Measurements from ENCODE around the gene PLCD3. TPM values are rescaled to one million over a fixed set of nuclear protein-coding genes. Genes with fewer than 3 reads are reported as not detected.

PLCD3 gene
- total RNA-seq, 2 experiments from 2014 or later = 2.7 to 3.1 TPM

- ChIA-PET CTCF (interaction anchor here (5.6 kb wide), 1 partner anchor 12 kb away, joined by 26 read pairs; no protein-coding TSS in a partner anchor), POLR2A (interaction anchor here (1.0 kb wide), 1 partner anchor 24 kb away, joined by 3 read pairs; no protein-coding TSS in a partner anchor)
- Mint-ChIP-seq H3K4me1 (peaks cover 7% of the 10 kb centered on the region), H3K27ac (no peak overlapping the region), H3K36me3 (ENCODE audit: low read depth) (peaks cover 46% of the 10 kb centered on the region), H3K4me3 (no peak overlapping the region), H3K9me3 (no peaks in the 10 kb centered on the region), H3K27me3 (no peaks in the 10 kb centered on the region)
- no peak for DNase-seq
Measured at GRCh38 chr17:45086865-45087503, 45.3 kb downstream of the PLCD3 start.

- H3K4me3 Mint-ChIP-seq = no peak overlapping the region
- CTCF ChIA-PET = interaction anchor here (0.9 to 5.6 kb wide), 3 partner anchors 9 to 116 kb away, joined by 3 to 26 read pairs (median 6); no protein-coding TSS in a partner anchor
- H3K36me3 Mint-ChIP-seq (ENCODE audit: low read depth) = peaks cover 49% of the 10 kb centered on the region
- no peaks in the 10 kb centered on the region for H3K27me3 Mint-ChIP-seq
- H3K27ac Mint-ChIP-seq = no peak overlapping the region
- H3K9me3 Mint-ChIP-seq = no peaks in the 10 kb centered on the region
- DNase-seq = no peak
- H3K4me1 Mint-ChIP-seq = peaks cover 7% of the 10 kb centered on the region
- POLR2A ChIA-PET = interaction anchor here (1.0 kb wide), 1 partner anchor 23 kb away, joined by 3 read pairs; no protein-coding TSS in a partner anchor
Measured at GRCh38 chr17:45086391-45086790, 45.9 kb downstream of the PLCD3 start.

- H3K36me3 Mint-ChIP-seq (ENCODE audit: low read depth) = peaks cover 29% of the 10 kb centered on the region
- DNase-seq = no peak
- no peak overlapping the region for H3K27ac Mint-ChIP-seq
- ChIA-PET CTCF (interaction anchor here (1.2 kb wide), 1 partner anchor 18 kb away, joined by 4 read pairs; no protein-coding TSS in a partner anchor), POLR2A (no interaction called here)
- H3K4me3 Mint-ChIP-seq = no peak overlapping the region
- no peaks in the 10 kb centered on the region for H3K27me3 Mint-ChIP-seq
- H3K4me1 Mint-ChIP-seq = peaks cover 15% of the 10 kb centered on the region
- H3K9me3 Mint-ChIP-seq = no peaks in the 10 kb centered on the region
Measured at GRCh38 chr17:45081047-45081703, 51.1 kb downstream of the PLCD3 start.

GRCh38 chr17:45077643-45078042 lies 54.7 kb downstream of the PLCD3 start:
- Mint-ChIP-seq H3K4me3 (no peak overlapping the region), H3K4me1 (peaks cover 26% of the 10 kb centered on the region), H3K27ac (no peak overlapping the region), H3K27me3 (no peaks in the 10 kb centered on the region), H3K36me3 (ENCODE audit: low read depth) (peaks cover 38% of the 10 kb centered on the region), H3K9me3 (no peaks in the 10 kb centered on the region)
- ChIA-PET POLR2A (interaction anchor here (1.7 kb wide), 1 partner anchor 9 kb away, joined by 10 read pairs; no protein-coding TSS in a partner anchor), CTCF (no interaction called here)
- DNase-seq = no peak

GRCh38 chr17:45073414-45074070 lies 58.8 kb downstream of the PLCD3 start:
- peaks cover 33% of the 10 kb centered on the region for H3K36me3 Mint-ChIP-seq (ENCODE audit: low read depth)
- ChIA-PET POLR2A (interaction anchor here (1.0 to 1.1 kb wide), 2 partner anchors 12 to 23 kb away, joined by 3 to 4 read pairs; partner anchors contain the start of gene NMT1), CTCF (no interaction called here)
- H3K4me3 Mint-ChIP-seq = no peak overlapping the region
- no peaks in the 10 kb centered on the region for H3K27me3 Mint-ChIP-seq
- peaks cover 28% of the 10 kb centered on the region for H3K4me1 Mint-ChIP-seq
- DNase-seq = no peak
- H3K9me3 Mint-ChIP-seq = no peaks in the 10 kb centered on the region
- H3K27ac Mint-ChIP-seq = no peak overlapping the region

GRCh38 chr17:45070809-45071208 lies 61.5 kb downstream of the PLCD3 start:
- H3K27me3 Mint-ChIP-seq = no peaks in the 10 kb centered on the region
- H3K9me3 Mint-ChIP-seq = no peaks in the 10 kb centered on the region
- peaks cover 39% of the 10 kb centered on the region for H3K36me3 Mint-ChIP-seq (ENCODE audit: low read depth)
- CTCF ChIA-PET = interaction anchor here (1.3 kb wide), 1 partner anchor 29 kb away, joined by 5 read pairs; no protein-coding TSS in a partner anchor
- no peak overlapping the region for H3K27ac Mint-ChIP-seq
- no peak for DNase-seq
- POLR2A ChIA-PET = interaction anchor here (1.7 kb wide), 1 partner anchor 9 kb away, joined by 17 read pairs; the partner anchor contains the start of gene NMT1
- H3K4me1 Mint-ChIP-seq = peaks cover 13% of the 10 kb centered on the region
- no peak overlapping the region for H3K4me3 Mint-ChIP-seq

- ChIA-PET POLR2A (no interaction called here), CTCF (no interaction called here)
- Mint-ChIP-seq H3K4me3 (no peak overlapping the region), H3K27me3 (no peaks in the 10 kb centered on the region), H3K27ac (no peak overlapping the region), H3K36me3 (ENCODE audit: low read depth) (peaks cover 39% of the 10 kb centered on the region), H3K4me1 (peaks cover 12% of the 10 kb centered on the region), H3K9me3 (no peaks in the 10 kb centered on the region)
- no peak for DNase-seq
Measured at GRCh38 chr17:45070001-45070400, 62.3 kb downstream of the PLCD3 start.

GRCh38 chr17:45067637-45068036 lies 64.7 kb downstream of the PLCD3 start:
- ChIA-PET POLR2A (interaction anchor here (1.7 to 2.2 kb wide), 2 partner anchors 9 to 17 kb away, joined by 4 to 10 read pairs; partner anchors contain the start of gene DCAKD), CTCF (interaction anchor here (0.8 kb wide), 1 partner anchor 68 kb away, joined by 4 read pairs; the partner anchor contains the start of gene ACBD4)
- no peak overlapping the region for H3K4me3 Mint-ChIP-seq
- no peaks in the 10 kb centered on the region for H3K9me3 Mint-ChIP-seq
- H3K27ac Mint-ChIP-seq = no peak overlapping the region
- H3K36me3 Mint-ChIP-seq (ENCODE audit: low read depth) = peaks cover 35% of the 10 kb centered on the region
- no peaks in the 10 kb centered on the region for H3K27me3 Mint-ChIP-seq
- DNase-seq = no peak
- H3K4me1 Mint-ChIP-seq = peaks cover 23% of the 10 kb centered on the region

- Mint-ChIP-seq H3K4me1 (peaks cover 45% of the 10 kb centered on the region), H3K4me3 (no peak overlapping the region), H3K27ac (no peak overlapping the region), H3K27me3 (no peaks in the 10 kb centered on the region), H3K36me3 (ENCODE audit: low read depth) (peaks cover 31% of the 10 kb centered on the region), H3K9me3 (no peaks in the 10 kb centered on the region)
- DNase-seq = no peak
- POLR2A ChIA-PET = interaction anchor here (0.6 to 6.6 kb wide), 5 partner anchors 13 to 87 kb away, joined by 3 to 159 read pairs (median 3); partner anchors contain the start of gene DCAKD
- CTCF ChIA-PET = interaction anchor here (1.1 to 3.8 kb wide), 2 partner anchors 14 to 72 kb away, joined by 9 to 23 read pairs; partner anchors contain the start of gene ACBD4
Measured at GRCh38 chr17:45063198-45063597, 69.1 kb downstream of the PLCD3 start.

- Mint-ChIP-seq H3K9me3 (no peaks in the 10 kb centered on the region), H3K36me3 (ENCODE audit: low read depth) (peaks cover 18% of the 10 kb centered on the region), H3K27me3 (no peaks in the 10 kb centered on the region), H3K4me1 (peaks cover 42% of the 10 kb centered on the region), H3K27ac (peak overlapping the region; percentile 96), H3K4me3 (peak overlapping the region; percentile 89)
- POLR2A ChIA-PET = interaction anchor here (0.6 to 6.6 kb wide), 24 partner anchors 10 to 875 kb away, joined by 3 to 159 read pairs (median 4); partner anchors contain the start of genes ACBD4, C1QL1, CCDC43 and DCAKD
- no peak for DNase-seq
- CTCF ChIA-PET = interaction anchor here (0.6 to 3.8 kb wide), 6 partner anchors 10 to 89 kb away, joined by 3 to 23 read pairs (median 4); partner anchors contain the start of gene ACBD4
Measured at GRCh38 chr17:45061606-45062205, 70.6 kb downstream of the PLCD3 start.

- H3K27me3 Mint-ChIP-seq = no peaks in the 10 kb centered on the region
- H3K4me3 Mint-ChIP-seq = peak within 1 kb of the TSS; percentile 89
- CTCF ChIA-PET = interaction anchor here (0.6 to 3.8 kb wide), 7 partner anchors 9 to 282 kb away, joined by 3 to 23 read pairs (median 3); partner anchors contain the start of gene ACBD4
- H3K27ac Mint-ChIP-seq = peak within 1 kb of the TSS; percentile 96
- peaks cover 42% of the 10 kb centered on the region for H3K4me1 Mint-ChIP-seq
- peak; percentile 98 for DNase-seq
- H3K36me3 Mint-ChIP-seq (ENCODE audit: low read depth) = peaks cover 18% of the 10 kb centered on the region
- H3K9me3 Mint-ChIP-seq = no peaks in the 10 kb centered on the region
- POLR2A ChIA-PET = interaction anchor here (0.6 to 6.6 kb wide), 27 partner anchors 11 to 874 kb away, joined by 3 to 159 read pairs (median 4); partner anchors contain the start of genes ACBD4, C1QL1, CCDC43 and DCAKD
Measured at GRCh38 chr17:45060797-45061605, 71.3 kb downstream of the PLCD3 start, which contains the start of gene NMT1. NMT1 (plus strand) TSS chr17:45061317; CDS start chr17:45061330, 13 bp downstream.

All from activated CD4-positive, alpha-beta memory T cell treated with anti-CD3 and anti-CD28 coated beads, Interleukin-2, amount 10 ng/mL, durations not matched to agents 7 days and 5 days (primary cell).